OCI-LY7 (cell line): Measurements from ENCODE around the gene TK1. TPM values are rescaled to one million over a fixed set of nuclear protein-coding genes. Genes with fewer than 3 reads are reported as not detected.

ENCODE experiments used
- BruUV-seq: library from RNA; stranded (reverse); fragments of 400-500 nt; replicated peaks from 2 replicates; lab custom pipeline; 2021; lab: Mats Ljungman, UMichigan
- CTCF ChIA-PET: fragments of 300-600 bp; sonication (Branson Sonifier 250); formaldehyde crosslinking; loops from one replicate; lab custom pipeline; 2022; ENCODE audit warnings: antibody characterized with exemption; ENCODE audit not compliant: unreplicated experiment; lab: Charles Lee
- POLR2A ChIA-PET: fragments of 300-600 bp; sonication (Branson Sonifier 250); formaldehyde crosslinking; loops from one replicate; lab custom pipeline; 2022; ENCODE audit warnings: antibody characterized with exemption; lab: Charles Lee
- DNase-seq: peaks from one replicate; pipeline ENCODE4 v3.0.0-alpha.2; 2015; ENCODE audit warnings: low spot score
- H2AFZ ChIP-seq: fragments of 200-600 bp; sonication (generic), shearing (Covaris generic); 2 replicates; pipeline ENCODE4 v1.6.1; 2014; ENCODE audit warnings: mild to moderate bottlenecking, antibody characterized with exemption, low read length, moderate library complexity
- H3K27ac ChIP-seq: fragments of 200-600 bp; sonication (generic); 2 replicates; pipeline ENCODE4 v1.5.1; 2014; ENCODE audit warnings: mixed run types, low read depth, mild to moderate bottlenecking, moderate library complexity, low read length, inconsistent platforms; ENCODE audit not compliant: poor library complexity, severe bottlenecking
- H3K36me3 ChIP-seq: fragments of 200-600 bp; sonication (generic); 2 replicates; pipeline ENCODE4 v1.6.1; 2014; ENCODE audit warnings: mild to moderate bottlenecking, antibody characterized with exemption, low read length, moderate library complexity, mixed read lengths; ENCODE audit not compliant: insufficient read depth
- H3K4me1 ChIP-seq: fragments of 200-600 bp; sonication (generic); 2 replicates; pipeline ENCODE4 v1.5.1; 2014; ENCODE audit warnings: mild to moderate bottlenecking, low read length; ENCODE audit not compliant: insufficient read depth, poor library complexity, severe bottlenecking
- H3K4me2 ChIP-seq: fragments of 200-600 bp; sonication (generic); 2 replicates; pipeline ENCODE4 v1.6.1; 2014; ENCODE audit warnings: mild to moderate bottlenecking, low read length
- H3K4me3 ChIP-seq: fragments of 200-600 bp; sonication (generic); 2 replicates; pipeline ENCODE4 v1.5.1; 2014; ENCODE audit warnings: mild to moderate bottlenecking, low read depth, low read length; ENCODE audit not compliant: poor library complexity, severe bottlenecking
- H3K79me2 ChIP-seq: fragments of 200-600 bp; sonication (generic); 2 replicates; pipeline ENCODE4 v1.6.1; 2016; ENCODE audit warnings: low read depth, mild to moderate bottlenecking, low read length, moderate library complexity, mixed read lengths; ENCODE audit not compliant: insufficient read depth
- H3K9me2 ChIP-seq: fragments of 200-600 bp; sonication (generic); 2 replicates; pipeline ENCODE4 v1.6.1; 2016; ENCODE audit warnings: mild to moderate bottlenecking, low read length, mixed read lengths; ENCODE audit not compliant: insufficient read depth
- H3K9me3 ChIP-seq: fragments of 200-600 bp; sonication (generic); 2 replicates; pipeline ENCODE4 v1.6.1; 2014; ENCODE audit warnings: mild to moderate bottlenecking, mixed run types, low read length, mixed read lengths
- H4K20me1 ChIP-seq: fragments of 200-600 bp; sonication (generic); 2 replicates; pipeline ENCODE4 v1.6.1; 2014; ENCODE audit warnings: mild to moderate bottlenecking, antibody characterized with exemption, low read length, moderate library complexity, mixed read lengths; ENCODE audit not compliant: insufficient read depth
- EZH2phosphoT487 ChIP-seq: fragments of 200-600 bp; sonication (generic); IDR thresholded peaks from 2 replicates; pipeline ENCODE4 v1.6.1; 2018; ENCODE audit warnings: low read depth, borderline replicate concordance, mild to moderate bottlenecking, mixed run types, antibody characterized with exemption, low read length, moderate library complexity, mixed read lengths
- intact Hi-C: fragments of 100-400 bp; cut with micrococcal nuclease; formaldehyde crosslinking; loops from one replicate; pipeline ENCODE4 v1.10.0; 2022; ENCODE audit not compliant: unreplicated experiment
- total RNA-seq, 2 experiments: library from RNA; depleted of rRNA in 1 of 2; stranded (reverse); fragments of >200 nt in 1 of 2; shearing (Covaris generic) in 1 of 2; gene quantifications; 2 replicates each; pipeline ENCODE4 v1.2.3, GENCODE V29; 2014 to 2022
- TF ChIP-seq, protein P1 (sequence below): fragments of 200-600 bp; sonication (generic); conservative IDR thresholded peaks from 2 replicates; pipeline ENCODE4 v1.5.1; 2014; ENCODE audit warnings: mild to moderate bottlenecking, antibody characterized with exemption, low read length, moderate library complexity, mixed read lengths

The TK1 gene
- total RNA-seq, 2 experiments from 2014 or later: 108 to 149 TPM

DNA sequence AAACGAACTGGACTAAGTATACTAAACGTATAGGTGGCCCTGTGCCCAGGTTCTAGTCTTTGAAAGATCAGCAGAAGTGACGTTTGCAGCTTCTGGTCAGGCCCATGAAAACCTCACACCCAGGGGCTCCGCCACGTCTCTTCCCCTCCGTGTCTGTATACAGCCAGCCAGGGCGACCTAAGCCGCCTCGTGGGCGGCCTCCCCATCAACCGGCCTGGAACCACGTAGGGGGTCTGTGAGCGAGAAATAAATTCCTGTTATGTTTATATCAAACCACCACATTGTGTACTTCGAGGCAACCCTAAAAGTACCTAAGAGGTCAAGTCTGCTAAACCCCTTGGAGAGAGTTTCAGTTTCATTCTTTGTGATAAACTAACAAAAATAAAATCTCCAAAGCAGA is 6.8 kb downstream of the TK1 start:
- Histone ChIP-seq H3K79me2 (peaks cover 2% of the 10 kb centered on the region; the same call in 1 of the 2 replicates), H3K4me1 (peaks cover 44% of the 10 kb centered on the region), H3K4me3 (no peak overlapping the region), H2AFZ (no peak overlapping the region), H3K9me3 (no peaks in the 10 kb centered on the region), H3K36me3 (peaks cover 60% of the 10 kb centered on the region), H3K9me2 (no peaks in the 10 kb centered on the region), H4K20me1 (no peaks in the 10 kb centered on the region), H3K4me2 (peak overlapping the region; percentile 1; the same call in 1 of the 2 replicates), H3K27ac (no peak overlapping the region)
- no peak for TF ChIP-seq EZH2phosphoT487
- TF ChIP-seq, protein P1, sequence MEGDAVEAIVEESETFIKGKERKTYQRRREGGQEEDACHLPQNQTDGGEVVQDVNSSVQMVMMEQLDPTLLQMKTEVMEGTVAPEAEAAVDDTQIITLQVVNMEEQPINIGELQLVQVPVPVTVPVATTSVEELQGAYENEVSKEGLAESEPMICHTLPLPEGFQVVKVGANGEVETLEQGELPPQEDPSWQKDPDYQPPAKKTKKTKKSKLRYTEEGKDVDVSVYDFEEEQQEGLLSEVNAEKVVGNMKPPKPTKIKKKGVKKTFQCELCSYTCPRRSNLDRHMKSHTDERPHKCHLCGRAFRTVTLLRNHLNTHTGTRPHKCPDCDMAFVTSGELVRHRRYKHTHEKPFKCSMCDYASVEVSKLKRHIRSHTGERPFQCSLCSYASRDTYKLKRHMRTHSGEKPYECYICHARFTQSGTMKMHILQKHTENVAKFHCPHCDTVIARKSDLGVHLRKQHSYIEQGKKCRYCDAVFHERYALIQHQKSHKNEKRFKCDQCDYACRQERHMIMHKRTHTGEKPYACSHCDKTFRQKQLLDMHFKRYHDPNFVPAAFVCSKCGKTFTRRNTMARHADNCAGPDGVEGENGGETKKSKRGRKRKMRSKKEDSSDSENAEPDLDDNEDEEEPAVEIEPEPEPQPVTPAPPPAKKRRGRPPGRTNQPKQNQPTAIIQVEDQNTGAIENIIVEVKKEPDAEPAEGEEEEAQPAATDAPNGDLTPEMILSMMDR: no peak
- intact Hi-C loops: no loop called here
- POLR2A ChIA-PET: interaction anchor here (0.5 to 1.4 kb wide), 3 partner anchors 10 to 13 kb away, joined by 3 to 5 read pairs (median 5); no protein-coding TSS in a partner anchor
- DNase-seq: no peak
- CTCF ChIA-PET: no interaction called here
- BruUV-seq: TSS peak; percentile 29

DNA sequence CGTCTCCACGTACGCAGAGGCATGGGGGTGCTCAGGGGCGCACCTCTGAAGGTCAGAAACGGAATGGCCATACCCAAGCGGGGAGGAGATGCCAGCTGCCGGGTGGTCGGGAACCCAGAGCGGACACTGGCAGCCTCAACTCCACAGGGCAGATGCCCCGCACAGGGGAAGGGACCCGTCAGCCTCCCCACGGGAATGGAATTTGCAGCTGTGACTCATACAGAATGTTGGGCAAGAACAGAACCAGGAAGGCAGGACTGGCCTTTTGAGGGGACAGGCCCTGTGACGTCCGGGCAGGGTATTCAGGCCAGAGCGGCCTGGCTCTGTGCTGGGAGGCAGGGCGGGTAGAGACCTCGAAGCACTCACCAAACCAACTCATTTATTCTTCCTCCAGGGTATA is 7.5 kb downstream of the TK1 start:
- Histone ChIP-seq H3K4me3 (no peak overlapping the region), H3K27ac (no peak overlapping the region), H3K4me1 (peaks cover 43% of the 10 kb centered on the region), H3K9me3 (no peaks in the 10 kb centered on the region), H3K9me2 (no peaks in the 10 kb centered on the region), H3K79me2 (no peaks in the 10 kb centered on the region), H2AFZ (no peak overlapping the region), H4K20me1 (no peaks in the 10 kb centered on the region), H3K4me2 (no peak overlapping the region), H3K36me3 (peaks cover 62% of the 10 kb centered on the region)
- TF ChIP-seq, protein P1: no peak
- no peak for TF ChIP-seq EZH2phosphoT487
- intact Hi-C loops: no loop called here
- DNase-seq: no peak
- POLR2A ChIA-PET: no interaction called here
- CTCF ChIA-PET: no interaction called here
- no TSS peak for BruUV-seq

DNA sequence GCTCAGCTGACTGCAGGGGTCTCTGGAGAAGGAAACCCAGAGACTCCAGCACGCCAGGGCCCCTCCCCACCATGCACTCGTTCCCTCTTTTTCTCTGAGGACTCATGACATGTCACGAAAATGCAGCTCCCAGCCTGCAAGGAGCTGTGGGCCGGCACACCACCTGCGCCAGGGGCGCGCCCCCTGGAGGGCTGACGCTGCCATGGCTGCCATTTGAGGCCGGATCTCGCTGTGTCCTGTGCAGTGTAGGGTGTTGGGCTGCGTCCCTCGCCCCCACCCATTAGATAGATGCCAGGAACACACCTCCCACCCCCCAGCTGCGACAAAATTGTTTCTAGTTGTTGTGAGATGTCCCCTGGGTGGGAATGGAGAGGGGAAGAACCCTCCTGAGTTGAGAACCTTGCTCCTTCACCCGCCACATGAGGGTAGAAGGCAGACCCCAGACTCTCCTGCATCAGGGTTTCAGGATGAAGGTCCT is 10.3 kb downstream of the TK1 start:
- no peak overlapping the region for H3K4me3 ChIP-seq
- CTCF ChIA-PET: interaction anchor here (0.6 to 1.1 kb wide), 4 partner anchors 10 to 92 kb away, joined by 3 to 4 read pairs (median 3); partner anchors contain the start of gene TK1
- H3K4me2 ChIP-seq: peak overlapping the region; percentile 3; the same call in 1 of the 2 replicates

More for the DNA sequence above, 10.3 kb downstream of the TK1 start:
- H3K36me3 ChIP-seq: peaks cover 60% of the 10 kb centered on the region
- no peaks in the 10 kb centered on the region for H3K9me2 ChIP-seq
- no TSS peak for BruUV-seq
- no peak overlapping the region for H3K27ac ChIP-seq
- POLR2A ChIA-PET: interaction anchor here (1.4 kb wide), 1 partner anchor 49 kb away, joined by 3 read pairs; no protein-coding TSS in a partner anchor
- H3K79me2 ChIP-seq: no peaks in the 10 kb centered on the region
- peaks cover 62% of the 10 kb centered on the region for H3K4me1 ChIP-seq
- no peak overlapping the region for H2AFZ ChIP-seq
- H4K20me1 ChIP-seq: no peaks in the 10 kb centered on the region
- no peaks in the 10 kb centered on the region for H3K9me3 ChIP-seq
- intact Hi-C loops: loop anchor here (1.0 kb wide), 1 partner anchor 64 kb away; no protein-coding TSS in a partner anchor
- peak; percentile 85 for DNase-seq
- no peak for TF ChIP-seq EZH2phosphoT487
- TF ChIP-seq, protein P1: peak; percentile 100
